RWPE1 (cell line): ENCODE data around the gene MTX2.

Experiments used
- CTCF ChIA-PET: fragments of 350-600 bp; sonication (Branson Sonifier 250); formaldehyde crosslinking; extraction: SDS; loops from one replicate; lab custom pipeline; 2021; lab: Yijun Ruan, JAX
- POLR2A ChIA-PET: fragments of 400-600 bp; formaldehyde crosslinking; extraction: SDS; loops from one replicate; lab custom pipeline; 2020; ENCODE audit warnings: antibody characterized with exemption; ENCODE audit not compliant: low non-redundant PET; lab: Yijun Ruan, JAX
- DNase-seq: peaks from one replicate; pipeline ENCODE4 v3.0.0; 2012; ENCODE audit warnings: low spot score
- H3K27ac ChIP-seq: fragments of 450-650 bp; 2 replicates; pipeline ENCODE4 v1.5.1; 2017
- TF ChIP-seq, protein P1 (sequence below): fragments of 450-650 bp; conservative IDR thresholded peaks from 2 replicates; pipeline ENCODE4 v1.5.1; 2017; ENCODE audit warnings: low read depth, mild to moderate bottlenecking

Gene MTX2

DNA sequence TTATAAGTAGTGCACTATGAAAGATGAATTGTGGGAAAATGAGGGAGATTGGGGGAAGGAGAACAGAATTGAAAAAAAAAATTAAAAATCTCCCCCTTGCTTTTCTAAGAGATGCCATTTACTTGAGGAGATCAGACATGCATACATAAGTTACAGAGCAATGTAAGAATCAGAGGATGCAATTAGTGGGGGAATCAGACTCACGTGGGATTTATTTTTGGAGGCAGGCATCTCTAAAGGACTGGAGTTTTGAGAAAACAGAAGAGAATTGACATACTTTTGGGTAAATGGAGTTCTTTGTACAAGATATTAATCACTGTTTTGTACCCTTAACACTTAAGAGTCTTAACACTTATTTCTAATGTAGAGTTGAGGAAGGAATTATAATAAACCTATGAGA is 52.7 kb downstream of the MTX2 start:
- no peak overlapping the region for H3K27ac ChIP-seq
- no peak for DNase-seq
- POLR2A ChIA-PET, result no interaction called here
- CTCF ChIA-PET, result no interaction called here
- TF ChIP-seq, protein P1, sequence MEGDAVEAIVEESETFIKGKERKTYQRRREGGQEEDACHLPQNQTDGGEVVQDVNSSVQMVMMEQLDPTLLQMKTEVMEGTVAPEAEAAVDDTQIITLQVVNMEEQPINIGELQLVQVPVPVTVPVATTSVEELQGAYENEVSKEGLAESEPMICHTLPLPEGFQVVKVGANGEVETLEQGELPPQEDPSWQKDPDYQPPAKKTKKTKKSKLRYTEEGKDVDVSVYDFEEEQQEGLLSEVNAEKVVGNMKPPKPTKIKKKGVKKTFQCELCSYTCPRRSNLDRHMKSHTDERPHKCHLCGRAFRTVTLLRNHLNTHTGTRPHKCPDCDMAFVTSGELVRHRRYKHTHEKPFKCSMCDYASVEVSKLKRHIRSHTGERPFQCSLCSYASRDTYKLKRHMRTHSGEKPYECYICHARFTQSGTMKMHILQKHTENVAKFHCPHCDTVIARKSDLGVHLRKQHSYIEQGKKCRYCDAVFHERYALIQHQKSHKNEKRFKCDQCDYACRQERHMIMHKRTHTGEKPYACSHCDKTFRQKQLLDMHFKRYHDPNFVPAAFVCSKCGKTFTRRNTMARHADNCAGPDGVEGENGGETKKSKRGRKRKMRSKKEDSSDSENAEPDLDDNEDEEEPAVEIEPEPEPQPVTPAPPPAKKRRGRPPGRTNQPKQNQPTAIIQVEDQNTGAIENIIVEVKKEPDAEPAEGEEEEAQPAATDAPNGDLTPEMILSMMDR, result no peak

DNA sequence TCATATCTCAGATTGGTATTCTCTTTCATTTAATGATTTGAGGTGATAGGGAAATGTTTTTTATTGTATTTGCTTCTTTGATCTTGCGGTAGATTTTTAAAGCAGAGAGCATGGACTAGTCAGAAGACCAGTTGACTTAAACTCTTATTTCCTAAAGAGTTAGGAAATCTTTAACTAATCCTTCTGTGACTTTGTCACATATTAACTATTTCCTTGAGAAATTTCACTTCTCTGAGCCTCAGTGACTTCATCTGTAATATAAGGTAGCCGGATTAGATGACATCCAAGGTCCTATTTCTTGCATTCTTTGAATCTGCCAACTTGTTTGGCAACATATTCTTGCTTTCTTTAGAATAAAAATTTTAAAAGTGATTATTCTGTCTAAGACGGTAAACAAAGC is 55.6 kb downstream of the MTX2 start:
- no peak overlapping the region for H3K27ac ChIP-seq
- TF ChIP-seq, protein P1, result no peak
- CTCF ChIA-PET, result no interaction called here
- POLR2A ChIA-PET, result no interaction called here
- DNase-seq, result no peak

DNA sequence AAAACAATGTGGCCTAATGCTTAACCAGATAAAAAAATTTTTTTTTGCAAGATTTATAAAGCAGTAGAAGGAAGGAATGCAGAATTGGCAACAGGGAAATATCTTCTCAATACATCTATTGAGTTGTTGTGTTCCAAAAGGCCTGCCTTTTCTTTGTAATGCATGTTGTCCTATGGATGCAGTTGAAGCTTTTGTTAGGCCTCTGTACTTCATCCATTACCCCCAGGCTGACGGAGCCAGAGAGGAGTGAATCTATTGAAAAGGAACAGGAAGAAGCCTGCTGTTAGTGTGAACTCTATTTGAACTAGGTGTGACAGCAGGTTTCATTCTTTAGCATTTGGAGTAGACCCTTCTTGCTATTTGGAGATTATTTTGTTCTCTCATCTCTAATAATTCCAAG is 56.5 kb downstream of the MTX2 start:
- POLR2A ChIA-PET, result no interaction called here
- CTCF ChIA-PET, result interaction anchor here (0.6 to 1.1 kb wide), 2 partner anchors 76 to 126 kb away, joined by 3 to 4 read pairs; no protein-coding TSS in a partner anchor
- no peak for DNase-seq
- H3K27ac ChIP-seq, result no peak overlapping the region
- TF ChIP-seq, protein P1, result no peak

- TF ChIP-seq, protein P1, result no peak
- ChIA-PET POLR2A (interaction anchor here (0.6 kb wide), 1 partner anchor 191 kb away, joined by 3 read pairs; no protein-coding TSS in a partner anchor), CTCF (no interaction called here)
- no peak overlapping the region for H3K27ac ChIP-seq
- no peak for DNase-seq
Measured at GRCh38 chr2:176328149-176328548, 58.9 kb downstream of the MTX2 start.

DNA sequence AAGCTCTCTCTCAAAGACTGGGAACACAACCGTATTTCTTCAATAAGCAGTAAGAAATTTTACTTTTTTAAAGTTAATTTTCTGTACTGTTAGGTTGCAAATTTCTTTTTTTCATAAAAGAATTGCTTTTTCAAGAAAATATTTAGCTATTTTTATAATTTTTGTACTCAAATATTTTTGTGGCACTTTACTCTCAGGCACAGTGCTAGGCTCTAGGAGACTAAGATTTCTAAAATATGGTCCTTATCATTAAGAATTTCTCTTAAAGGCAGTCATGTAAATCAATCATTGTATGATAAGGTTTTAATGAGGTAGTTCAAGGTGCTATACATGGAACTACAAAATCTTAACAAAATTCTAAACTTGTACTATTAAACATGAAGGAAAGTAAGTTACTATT is 61.4 kb downstream of the MTX2 start:
- POLR2A ChIA-PET, result no interaction called here
- CTCF ChIA-PET, result interaction anchor here (0.6 to 0.7 kb wide), 2 partner anchors 22 to 204 kb away, joined by 4 read pairs; no protein-coding TSS in a partner anchor
- TF ChIP-seq, protein P1, result no peak
- DNase-seq, result no peak
- no peak overlapping the region for H3K27ac ChIP-seq

DNA sequence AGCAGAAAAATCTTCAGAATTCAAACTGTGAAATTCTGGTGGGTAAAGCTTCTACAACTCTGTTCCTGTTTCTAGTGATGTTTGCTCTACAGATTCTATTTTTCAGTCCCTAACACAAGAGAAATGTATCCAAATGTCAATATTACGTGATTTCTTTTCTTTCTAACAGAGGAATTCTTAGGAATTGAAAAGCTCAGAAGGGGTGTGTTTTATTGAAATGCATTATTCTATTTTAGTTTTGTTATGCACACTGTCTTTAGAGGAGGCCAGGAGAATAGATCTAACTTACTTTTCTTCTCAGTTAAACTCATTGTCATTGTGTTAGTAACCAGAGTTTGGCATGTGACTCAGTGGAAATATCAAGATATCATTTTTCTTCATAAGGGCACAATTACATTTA is 62.4 kb downstream of the MTX2 start:
- CTCF ChIA-PET, result interaction anchor here (0.5 to 1.2 kb wide), 2 partner anchors 14 to 223 kb away, joined by 3 to 4 read pairs; no protein-coding TSS in a partner anchor
- DNase-seq, result no peak
- TF ChIP-seq, protein P1, result no peak
- no peak overlapping the region for H3K27ac ChIP-seq
- POLR2A ChIA-PET, result no interaction called here
